ENCODE data around the gene HDAC4.

The HDAC4 gene

GRCh38 chr2:239089884-239090283, 310.9 kb downstream of the HDAC4 start:
- H3K4me3 ChIP-seq (ENCODE audit: low read depth, low read length) = no peak overlapping the region
- TF ChIP-seq, protein P1, sequence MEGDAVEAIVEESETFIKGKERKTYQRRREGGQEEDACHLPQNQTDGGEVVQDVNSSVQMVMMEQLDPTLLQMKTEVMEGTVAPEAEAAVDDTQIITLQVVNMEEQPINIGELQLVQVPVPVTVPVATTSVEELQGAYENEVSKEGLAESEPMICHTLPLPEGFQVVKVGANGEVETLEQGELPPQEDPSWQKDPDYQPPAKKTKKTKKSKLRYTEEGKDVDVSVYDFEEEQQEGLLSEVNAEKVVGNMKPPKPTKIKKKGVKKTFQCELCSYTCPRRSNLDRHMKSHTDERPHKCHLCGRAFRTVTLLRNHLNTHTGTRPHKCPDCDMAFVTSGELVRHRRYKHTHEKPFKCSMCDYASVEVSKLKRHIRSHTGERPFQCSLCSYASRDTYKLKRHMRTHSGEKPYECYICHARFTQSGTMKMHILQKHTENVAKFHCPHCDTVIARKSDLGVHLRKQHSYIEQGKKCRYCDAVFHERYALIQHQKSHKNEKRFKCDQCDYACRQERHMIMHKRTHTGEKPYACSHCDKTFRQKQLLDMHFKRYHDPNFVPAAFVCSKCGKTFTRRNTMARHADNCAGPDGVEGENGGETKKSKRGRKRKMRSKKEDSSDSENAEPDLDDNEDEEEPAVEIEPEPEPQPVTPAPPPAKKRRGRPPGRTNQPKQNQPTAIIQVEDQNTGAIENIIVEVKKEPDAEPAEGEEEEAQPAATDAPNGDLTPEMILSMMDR (IDR thresholded peaks at IDR 0.05; ENCODE audit: insufficient read depth, low read depth, low read length, missing control alignments) = no peak
- no peak for DNase-seq (ENCODE audit: low read depth)

- TF ChIP-seq, protein P1 (IDR thresholded peaks at IDR 0.05; ENCODE audit: insufficient read depth, low read depth, low read length, missing control alignments) = no peak
- DNase-seq (ENCODE audit: low read depth) = no peak
- H3K4me3 ChIP-seq (ENCODE audit: low read depth, low read length) = no peak overlapping the region
Measured at GRCh38 chr2:239087046-239087710, 313.6 kb downstream of the HDAC4 start.

- TF ChIP-seq, protein P1 (IDR thresholded peaks at IDR 0.05; ENCODE audit: insufficient read depth, low read depth, low read length, missing control alignments) = no peak
- no peak for DNase-seq (ENCODE audit: low read depth)
- H3K4me3 ChIP-seq (ENCODE audit: low read depth, low read length) = no peak overlapping the region
Measured at GRCh38 chr2:239086325-239087020, 314.3 kb downstream of the HDAC4 start.

GRCh38 chr2:239085201-239085992, 315.4 kb downstream of the HDAC4 start:
- TF ChIP-seq, protein P1 (IDR thresholded peaks at IDR 0.05; ENCODE audit: insufficient read depth, low read depth, low read length, missing control alignments) = no peak
- no peak for DNase-seq (ENCODE audit: low read depth)

GRCh38 chr2:239084007-239084406, 316.8 kb downstream of the HDAC4 start:
- no peak for DNase-seq (ENCODE audit: low read depth)
- TF ChIP-seq, protein P1 (IDR thresholded peaks at IDR 0.05; ENCODE audit: insufficient read depth, low read depth, low read length, missing control alignments) = no peak
- H3K4me3 ChIP-seq (ENCODE audit: low read depth, low read length) = no peak overlapping the region

More at GRCh38 chr2:239085201-239085992, 315.4 kb downstream of the HDAC4 start:
- no peak overlapping the region for H3K4me3 ChIP-seq (ENCODE audit: low read depth, low read length)

- no peak for DNase-seq (ENCODE audit: low read depth)
- TF ChIP-seq, protein P1 (IDR thresholded peaks at IDR 0.05; ENCODE audit: insufficient read depth, low read depth, low read length, missing control alignments) = no peak
Measured at GRCh38 chr2:239082425-239082824, 318.4 kb downstream of the HDAC4 start.

More at GRCh38 chr2:239082425-239082824, 318.4 kb downstream of the HDAC4 start:
- H3K4me3 ChIP-seq (ENCODE audit: low read depth, low read length) = no peak overlapping the region

Measured in GM12865 (cell line).